GM18517 (cell line): ENCODE results near the gene SH3BP2.

Experiments used
- ATAC-seq: cut with Tn5 transposase; IDR thresholded peaks from one replicate; pipeline ENCODE4 v1.9.1; 2021; ENCODE audit warnings: mild to moderate bottlenecking, moderate library complexity; ENCODE audit not compliant: unreplicated experiment

The SH3BP2 gene

DNA sequence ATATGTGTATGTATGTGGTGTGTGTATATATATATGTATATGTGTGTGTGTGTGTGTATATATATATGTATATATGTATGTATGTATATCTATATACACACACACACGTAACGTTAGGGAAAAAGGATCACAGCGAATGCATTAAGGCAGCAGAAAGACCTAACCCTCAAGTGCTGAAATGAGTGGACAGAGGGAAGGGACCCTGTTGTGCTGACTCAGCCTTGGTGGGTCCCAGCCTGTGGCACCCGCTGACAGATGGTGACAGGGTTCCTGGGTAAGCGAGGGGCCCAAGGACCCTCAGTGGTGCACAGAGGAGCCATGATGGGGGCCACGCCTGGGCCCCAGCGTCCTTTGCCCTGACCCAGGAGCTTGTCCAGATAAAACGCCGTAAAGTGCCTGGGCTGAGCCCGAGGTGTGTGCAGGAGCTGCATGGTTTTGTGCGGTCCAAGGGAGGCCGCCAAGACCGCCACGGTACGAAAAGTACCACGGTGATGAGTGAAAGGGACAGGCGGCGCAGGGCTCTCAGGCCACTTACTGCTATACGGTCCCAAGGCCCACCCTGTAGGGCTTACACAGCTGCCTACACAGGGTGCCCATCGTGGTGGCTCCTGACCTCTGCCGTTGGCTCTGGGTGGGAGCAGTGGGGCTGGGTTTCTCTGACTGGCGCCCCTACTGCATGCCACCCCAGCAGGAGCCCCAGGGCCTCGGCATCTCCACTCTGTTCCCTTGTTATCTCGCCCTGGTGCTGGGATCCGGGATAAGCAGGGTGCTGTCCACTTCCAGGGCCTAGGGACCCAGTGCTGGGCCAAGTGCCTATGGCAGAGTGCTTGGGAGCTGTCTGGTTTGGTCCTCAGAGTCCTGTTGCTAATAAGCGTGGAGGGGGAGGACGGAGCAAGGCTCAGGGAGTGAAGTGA is 10.0 kb downstream of the SH3BP2 start:
- no peak for ATAC-seq

DNA sequence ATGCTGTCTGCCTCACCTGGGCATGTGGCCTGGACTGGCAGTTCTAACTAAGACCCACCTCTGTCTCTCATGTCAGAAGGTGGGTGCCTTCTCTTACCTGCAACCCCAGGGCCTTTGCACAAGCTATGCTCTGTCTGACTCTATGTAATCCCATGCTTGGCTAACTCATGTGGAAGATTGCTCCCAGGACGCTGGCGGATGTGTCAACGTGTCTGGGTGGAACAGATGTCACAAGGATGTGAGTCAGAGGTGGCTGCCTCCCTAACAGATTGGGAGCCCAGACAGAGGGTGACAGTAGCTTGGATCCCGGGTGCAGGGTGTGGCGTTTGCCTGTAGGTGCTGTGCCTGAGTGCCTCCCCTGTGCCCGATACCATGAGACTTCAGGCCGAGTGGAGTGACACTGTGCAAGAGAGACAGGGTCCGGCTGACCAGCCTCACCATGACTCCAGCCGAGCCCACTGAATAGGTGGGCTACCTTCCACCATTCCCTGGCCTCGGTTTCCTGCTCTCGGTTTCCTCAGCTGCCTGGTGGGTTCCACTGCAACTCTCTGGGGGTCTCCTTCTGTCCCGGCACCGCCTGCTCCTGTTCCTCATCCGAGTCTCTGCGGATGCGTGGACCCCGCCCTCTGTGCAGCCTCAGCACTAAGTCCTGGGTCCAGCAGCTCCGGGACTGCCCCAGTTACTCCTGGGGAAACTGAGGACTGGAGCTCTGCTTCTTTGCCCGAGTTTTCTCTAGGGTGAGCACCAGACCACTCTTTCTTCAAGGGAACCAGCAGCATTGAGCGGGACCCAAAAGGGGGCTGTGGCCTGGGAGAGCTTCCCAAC is 11.0 kb downstream of the SH3BP2 start:
- ATAC-seq, result no peak

DNA sequence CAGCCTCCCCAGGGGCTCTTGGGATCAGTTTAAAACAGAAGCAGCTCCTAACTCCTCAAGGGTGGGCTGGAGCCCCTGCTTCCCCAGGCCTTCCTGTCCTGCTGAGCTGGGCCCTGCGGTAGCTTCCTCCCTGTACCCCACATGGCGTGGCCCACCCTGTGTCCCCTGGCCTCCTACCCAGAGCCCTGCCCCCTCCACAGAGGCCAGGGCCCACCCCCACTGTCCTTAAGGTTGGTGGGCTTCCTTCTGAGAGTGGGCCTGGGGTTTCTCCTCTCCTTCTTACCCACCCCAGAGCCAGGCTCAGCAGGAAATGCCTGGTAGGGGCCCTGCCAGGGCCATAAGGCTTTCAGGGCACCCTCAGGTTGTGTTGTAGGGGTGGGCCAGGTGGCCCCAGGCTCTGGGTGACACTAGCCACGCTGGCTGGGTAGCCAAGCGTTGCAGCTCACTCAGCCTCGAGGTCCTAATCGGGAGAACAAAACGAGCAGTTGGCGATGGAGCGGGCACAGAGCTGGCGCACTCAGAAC is 11.6 kb downstream of the SH3BP2 start:
- ATAC-seq, result no peak

DNA sequence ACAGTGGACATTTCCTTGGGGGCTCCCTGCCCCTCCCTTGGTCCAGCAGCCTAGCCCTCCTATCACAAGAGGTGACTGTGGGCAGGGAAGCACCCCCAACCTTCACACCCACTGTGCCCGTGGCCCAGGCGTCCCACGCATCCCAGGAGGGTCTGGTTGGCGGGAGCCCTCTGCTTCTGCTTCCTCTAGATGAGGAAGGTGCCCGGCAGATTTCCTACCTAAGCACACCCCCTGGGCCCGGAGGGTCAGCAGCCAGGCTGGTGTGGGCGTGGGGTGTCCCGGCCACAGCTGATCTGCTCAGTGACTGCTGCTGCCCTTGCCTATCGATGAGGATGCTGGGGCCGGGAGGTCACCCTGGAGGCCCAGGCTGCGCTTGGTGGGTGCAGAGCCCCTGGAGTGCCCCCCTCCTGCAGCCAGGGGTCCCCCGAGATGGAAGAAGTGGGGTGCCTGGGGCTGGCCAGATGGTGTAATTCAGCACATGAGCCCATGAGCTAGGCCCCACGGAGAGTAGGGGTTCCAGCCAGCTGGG is 12.2 kb downstream of the SH3BP2 start:
- ATAC-seq, result no peak

DNA sequence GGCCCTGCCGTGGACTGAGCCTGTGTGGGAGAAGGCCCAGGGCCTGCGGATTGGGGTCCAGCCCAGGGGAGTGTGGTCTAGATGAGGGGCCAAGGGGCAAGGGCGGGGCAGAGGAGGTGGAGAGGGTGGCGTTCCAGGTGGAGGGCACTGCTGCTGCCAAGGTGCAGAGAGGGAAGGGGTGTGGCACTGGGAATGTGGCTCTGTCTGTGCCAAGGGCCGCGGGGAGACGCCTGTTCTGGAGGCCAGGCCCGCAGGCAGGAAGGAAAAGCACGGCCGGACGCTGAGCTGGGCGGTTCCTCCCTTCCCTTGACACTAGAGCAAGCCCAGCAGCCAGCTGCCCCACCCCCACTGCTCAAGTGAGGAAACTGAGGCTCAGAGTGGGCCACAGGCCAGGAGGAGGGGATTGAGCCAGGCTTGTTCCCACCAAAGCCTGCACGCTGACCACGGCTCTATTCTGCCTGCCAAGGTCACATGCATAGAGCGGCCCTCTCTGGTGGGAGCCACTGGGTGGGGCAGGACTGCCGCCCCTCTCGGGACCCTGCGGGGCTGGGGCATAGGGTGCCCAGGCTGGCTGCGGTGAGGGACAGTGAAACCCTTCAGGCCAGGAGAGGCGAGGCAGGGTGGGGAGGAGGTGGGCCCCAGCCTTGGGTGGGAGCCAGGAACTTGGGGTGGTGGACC is 13.0 kb downstream of the SH3BP2 start:
- ATAC-seq, result no peak

DNA sequence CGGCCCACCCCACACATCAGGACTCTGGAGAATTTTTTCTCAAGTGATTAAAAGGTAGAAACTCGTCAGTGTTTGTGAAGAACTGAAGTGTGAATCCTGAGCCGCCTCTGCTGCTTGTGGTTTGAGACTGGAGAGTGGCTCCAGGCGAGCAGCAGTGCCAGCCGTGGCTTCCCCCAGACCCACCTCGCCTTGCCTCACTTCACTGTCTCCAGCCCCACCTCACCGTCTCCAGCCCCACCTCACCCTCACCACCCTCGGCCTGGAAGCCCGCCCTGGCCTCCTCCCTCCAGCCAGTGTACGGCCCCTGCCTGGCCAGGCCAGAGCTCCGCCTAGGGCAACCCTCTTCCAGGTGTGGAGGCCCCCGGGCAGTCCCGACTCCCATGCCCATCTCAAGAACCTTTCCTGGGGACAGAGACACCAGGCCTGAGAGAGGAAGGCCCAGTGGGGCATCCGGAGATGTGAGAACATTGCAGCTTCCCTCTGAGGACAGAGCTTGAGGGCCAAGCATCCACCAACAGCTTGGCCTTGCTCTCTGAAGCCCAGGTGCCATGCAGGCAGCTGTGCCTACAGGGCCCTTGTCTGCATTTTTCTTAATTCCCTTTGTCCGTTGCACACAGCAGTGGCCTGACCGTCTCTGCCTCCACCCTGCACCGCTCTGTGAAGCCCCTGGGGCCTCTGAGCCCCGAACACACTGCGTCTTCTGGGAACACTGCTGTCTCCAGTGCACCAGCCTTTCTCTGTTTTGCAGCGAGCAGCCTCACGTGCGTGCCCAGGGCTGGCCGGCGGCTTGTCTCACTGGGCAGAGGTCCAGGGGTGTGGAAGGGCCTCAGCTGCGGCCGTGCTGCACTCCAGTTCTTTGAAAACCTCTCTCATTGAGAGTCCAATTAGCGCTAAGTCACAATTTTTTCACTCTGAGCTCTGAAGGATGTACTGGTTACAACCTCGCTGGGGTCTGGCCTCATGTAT is 13.8 kb downstream of the SH3BP2 start:
- no peak for ATAC-seq

DNA sequence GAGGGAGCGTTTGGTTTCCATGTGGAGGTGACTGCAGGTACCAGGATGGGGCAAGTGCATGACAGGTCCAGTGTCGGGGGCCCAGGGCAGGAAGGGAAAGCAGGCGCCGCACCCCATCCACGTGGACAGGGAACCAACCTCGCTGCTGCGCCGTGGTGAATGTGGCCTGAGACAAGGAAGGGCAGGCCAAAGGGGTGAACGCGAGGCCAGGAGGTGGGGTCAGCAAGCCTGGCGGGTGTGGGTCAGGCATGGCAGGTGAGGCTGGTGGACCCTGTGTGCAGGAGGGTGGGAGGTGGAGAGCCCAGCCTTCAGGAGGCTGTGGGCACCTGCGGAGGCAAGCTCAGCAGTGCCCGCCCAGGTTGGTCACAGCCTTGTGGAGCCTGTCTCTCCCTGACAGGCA is 14.7 kb downstream of the SH3BP2 start:
- ATAC-seq, result no peak

DNA sequence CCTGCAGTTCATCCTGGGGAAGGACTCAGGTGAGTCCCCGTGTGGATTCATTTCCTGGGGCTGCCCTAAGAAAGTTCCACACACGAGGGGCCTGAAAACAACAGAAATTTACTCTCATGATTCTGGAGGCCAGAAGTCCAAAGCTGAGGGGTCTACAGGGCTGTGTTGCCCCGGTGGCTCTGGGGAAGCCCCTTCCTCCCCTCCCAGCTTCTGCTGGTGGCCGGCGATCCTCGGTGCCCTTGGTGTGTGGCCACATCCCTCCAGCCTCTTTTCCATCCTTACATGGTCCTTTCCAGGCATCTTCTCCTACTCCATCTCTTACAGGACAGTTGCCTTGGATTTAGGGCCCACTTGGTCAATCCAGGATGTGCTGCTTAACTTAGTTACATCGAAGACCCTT is 15.1 kb downstream of the SH3BP2 start:
- ATAC-seq, result no peak

DNA sequence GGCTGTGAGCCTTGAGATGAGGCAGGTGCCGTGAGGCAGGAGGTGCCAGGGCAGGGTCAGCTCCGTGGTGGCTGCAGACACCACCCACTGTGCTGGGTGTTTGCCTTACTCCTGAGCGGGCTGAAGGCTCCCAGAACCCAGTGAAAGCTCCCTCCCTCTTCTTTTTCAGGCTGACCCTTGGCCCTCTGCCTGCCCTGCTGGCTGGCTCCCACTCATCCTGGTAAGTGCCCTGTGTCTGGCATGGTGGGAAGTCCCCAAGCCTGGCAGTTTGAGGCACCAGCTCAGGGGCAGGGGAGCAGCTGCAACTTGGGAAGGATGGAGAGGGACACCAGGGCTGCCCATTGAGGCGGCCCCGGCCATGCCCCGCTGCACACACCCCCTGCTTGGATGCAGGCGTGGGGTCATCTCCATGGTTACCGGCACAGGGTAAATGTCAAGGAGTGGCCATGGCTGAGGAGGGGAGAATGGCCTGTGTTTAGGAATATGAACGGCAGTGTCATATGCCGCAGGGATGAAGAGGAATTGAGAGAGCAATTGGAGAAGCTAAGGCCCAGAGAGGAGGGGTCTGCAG is 16.8 kb downstream of the SH3BP2 start:
- no peak for ATAC-seq

DNA sequence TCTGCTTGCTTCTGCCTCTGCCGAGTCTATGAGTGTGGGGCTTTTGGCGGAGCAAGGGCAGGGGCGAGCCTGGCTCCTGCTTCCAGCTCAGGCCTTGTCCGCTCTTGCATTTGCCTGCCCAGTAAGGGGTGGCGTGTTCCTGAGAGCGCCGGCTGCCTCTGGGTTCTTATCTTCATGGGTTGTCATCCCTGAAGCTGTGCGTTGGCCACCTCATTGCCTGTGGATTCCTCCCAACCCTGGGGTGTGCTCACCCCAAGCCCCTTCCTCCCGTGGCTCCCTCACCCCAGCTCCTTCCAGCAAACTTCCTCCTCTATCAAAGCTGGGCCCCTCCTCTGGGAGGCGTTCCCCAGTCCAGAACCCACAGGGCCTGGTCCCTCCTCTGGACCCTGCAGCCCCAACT is 17.5 kb downstream of the SH3BP2 start:
- ATAC-seq, result no peak

DNA sequence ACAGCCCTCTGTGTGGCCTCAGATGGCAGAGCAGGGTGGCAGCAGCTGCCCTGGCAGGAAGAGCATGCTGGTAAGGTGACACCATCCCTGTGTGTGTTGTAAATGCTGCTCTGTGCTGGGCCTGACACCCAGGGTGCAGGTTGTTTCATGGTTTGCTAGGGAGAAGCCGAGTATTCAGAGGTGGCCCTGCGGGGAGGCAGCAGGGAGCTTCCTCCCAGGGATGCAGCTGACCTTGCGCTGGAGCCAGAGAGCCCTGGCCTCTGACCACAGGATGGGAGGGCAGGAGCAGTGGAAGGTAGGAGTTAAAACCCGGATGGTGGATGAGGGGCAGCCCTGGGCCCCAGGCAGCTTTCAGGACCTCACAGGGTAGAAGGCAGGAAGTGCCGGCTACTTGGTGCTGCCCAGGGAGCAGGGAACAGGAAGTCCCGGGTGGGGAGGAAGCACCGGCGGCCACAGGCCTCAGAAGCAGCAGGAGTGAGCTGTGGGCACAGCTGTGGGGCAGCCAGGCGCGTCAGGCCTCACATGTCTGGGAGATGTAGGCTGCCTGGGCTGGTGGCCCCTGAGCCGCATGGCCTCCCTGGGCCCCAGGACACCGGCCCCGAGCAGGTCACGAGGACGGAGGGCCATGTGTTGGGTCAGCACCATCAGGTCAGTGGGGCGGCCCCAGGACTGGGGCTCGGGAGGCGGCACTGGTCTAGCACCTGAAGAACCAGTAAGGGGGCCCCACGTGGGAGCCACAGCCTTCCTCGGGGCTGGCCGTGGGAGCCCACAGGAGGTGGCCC is 19.1 kb downstream of the SH3BP2 start:
- ATAC-seq, result peak; percentile 69

DNA sequence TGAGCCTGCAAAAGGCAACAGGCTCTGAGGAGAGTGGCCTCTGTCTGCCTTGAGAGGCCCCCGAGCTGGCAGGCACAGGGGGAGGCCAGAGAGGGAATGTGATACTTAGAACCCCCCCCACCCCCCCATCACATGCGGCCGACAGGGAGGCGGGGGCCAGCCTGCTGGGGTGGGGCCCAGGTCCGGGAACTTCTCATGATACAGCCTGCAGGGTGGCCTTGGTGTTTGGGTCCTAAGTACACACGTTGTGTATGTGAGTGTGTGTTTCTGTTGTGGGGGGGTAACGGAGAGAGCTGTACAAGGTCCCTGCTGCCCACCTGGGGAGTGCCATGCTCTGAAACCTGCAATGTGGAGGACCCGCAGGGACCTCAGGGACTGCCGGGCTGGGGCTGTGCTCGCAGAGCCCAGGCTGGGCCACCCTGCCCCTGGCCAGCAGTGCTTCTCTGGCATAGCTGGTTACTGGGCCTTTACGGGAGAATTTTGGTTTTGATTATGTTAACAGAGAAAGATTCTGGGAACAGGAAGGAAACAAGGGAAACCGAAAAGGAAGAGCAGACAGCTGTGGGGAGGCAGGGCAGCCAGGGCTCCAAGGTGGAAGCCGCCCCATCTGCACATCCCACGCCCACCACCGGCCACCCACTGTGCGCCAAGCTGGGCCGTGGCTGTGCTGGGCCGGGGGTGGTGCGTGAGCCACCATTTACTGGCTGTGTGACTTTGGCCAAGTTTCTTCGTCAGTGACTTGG is 19.9 kb downstream of the SH3BP2 start:
- peak; percentile 14 for ATAC-seq

DNA sequence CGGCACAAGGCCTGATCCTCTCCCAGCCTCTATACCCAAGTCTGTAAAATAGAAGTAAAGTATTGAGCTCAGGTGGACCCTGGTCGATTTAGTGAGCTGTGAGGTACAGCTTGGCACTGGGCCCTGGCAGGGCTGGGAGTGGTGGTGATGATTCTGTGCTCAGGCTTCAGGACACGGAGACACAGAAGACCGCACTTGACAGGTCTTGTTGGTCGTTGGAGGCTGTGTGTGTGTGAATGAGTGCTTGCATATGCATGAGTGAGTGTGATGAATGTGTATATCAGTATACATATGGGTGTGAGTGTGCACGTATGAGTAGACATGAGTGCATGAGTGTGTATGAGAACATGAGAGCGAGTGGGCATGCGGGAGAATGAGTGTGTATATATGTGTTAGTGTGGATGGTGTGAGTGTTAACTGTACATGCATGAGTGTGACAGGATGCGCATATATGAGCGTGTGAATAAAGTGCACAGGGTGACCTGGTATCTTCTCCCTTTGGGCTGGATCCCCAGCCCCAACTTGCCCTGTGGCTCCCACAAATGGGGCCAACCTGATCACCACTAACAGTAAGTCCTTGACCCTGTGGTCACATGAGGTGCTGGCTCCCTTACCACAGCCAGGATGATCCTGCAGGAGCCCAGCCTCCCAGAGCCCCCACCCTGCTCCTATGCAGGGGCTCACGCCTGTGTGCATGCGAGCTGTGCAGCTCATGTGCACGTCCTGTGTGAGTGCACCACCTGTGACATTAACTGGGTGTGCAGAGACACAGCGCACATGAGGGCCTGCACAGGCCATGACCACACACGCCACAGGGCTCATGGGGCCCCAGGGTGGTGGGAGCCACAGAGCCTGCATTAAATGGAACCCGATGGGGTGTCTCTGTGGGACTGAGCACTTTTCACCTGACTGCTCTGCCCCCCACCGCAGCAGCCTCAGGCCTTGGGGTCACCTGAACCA is 20.8 kb downstream of the SH3BP2 start:
- no peak for ATAC-seq

DNA sequence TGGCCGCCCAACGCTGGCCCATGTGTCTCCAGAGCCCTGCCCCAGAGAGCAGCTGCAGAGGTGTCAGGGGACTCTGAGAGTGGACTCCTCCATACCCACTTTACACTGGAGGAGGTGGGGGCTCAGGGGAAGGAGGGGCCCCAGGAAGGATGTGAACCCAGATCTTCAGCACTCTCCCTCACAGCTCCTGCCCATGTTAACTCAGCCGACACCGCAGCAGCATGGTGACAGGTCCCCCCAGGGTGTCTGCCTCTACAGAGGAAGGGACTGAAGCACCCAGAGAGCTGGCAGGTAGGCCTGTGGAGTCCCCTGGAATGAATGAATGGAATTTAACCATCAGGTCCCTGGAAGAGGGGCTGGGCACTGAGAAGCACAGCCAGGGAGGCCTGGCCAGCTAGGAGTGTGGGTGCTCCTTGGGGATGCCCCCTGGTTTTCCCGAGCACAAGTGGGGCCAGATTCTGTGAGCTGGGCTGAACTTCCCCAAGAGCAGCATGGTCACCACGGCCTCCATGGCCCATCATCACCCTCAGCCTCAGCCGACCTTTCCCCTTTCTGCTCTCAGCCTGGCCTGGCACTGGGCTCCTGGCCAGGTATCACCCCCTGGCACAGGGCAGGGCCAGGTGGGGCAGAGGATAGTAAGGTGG is 21.9 kb downstream of the SH3BP2 start:
- ATAC-seq, result no peak

DNA sequence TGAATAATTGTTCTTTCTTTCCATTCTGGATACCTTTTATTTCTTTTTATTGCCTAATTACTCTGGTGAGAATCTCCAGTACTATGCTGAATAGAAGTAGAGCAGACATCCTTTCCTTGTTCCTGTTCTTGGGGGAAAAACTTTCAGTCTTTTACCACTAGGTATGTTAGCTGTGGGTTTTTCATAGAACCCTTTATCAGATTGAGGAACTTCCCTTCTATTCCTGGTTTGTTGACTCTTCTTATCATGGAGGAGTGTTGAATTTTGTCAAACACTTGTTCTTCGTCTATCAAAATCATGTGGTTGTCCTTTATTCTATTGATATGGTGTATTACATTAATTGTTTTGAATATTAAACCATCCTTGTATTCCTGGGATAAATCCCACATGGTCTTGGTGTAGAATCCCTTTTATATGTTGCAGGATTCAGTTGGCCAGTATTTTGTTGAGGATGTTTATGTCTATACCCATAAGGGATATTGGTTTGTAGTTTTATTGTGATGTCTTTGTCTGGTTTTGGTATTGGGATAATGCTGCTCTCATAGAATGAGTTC is 23.6 kb downstream of the SH3BP2 start:
- no peak for ATAC-seq

DNA sequence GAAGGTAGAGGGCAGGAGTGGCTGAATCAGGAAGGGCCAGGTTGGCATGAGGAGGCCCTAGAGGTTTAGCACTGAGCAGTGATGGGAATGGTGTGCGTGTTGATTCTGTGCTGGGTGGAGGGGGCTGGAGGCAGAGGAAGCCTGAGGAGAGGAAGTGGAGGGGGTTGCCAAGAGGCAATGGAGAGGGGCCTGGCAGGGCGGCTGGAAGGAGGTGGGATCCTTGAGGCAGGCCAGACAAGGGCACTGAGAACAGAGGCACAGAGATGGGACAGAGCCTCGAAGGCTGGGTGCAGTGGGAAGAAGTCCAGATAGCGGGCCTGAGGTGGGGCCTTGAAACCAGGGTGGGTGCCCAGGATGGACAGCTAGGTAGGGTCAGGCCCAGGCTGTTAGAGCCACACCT is 24.3 kb downstream of the SH3BP2 start:
- ATAC-seq, result no peak
